NCI-H510A treated with DMSO at 0.1 percent for 48 hours (cell line): Measurements from ENCODE around the gene TMEM109.

ENCODE experiments used
- DNase-seq: peaks from one replicate; lab custom pipeline; 2025; lab: John Stamatoyannopoulos, UW

The TMEM109 gene

DNA sequence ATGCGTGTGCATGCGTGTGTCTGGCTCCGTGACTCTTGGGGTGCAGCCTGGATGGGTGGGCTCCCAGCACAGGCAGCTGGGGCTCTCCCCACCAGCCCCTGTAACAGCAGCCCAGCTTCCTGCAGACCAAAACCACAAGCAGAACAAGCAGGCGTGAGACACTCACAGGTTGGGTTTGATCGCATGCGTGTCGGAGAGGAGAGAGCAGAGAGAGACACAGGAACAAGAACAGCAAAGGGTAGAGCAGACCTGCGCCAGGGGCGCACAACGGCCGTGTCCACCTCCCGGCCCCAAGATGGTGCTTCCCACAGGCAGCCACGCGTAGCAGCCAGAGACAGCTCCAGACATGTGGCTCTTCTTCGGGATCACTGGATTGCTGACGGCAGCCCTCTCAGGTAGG, 57.6 kb downstream of the TMEM109 start, which contains the start of gene CD6:
Gene CD6 (plus strand): TSS at position 161 of the 400 bp plus-strand sequence. CDS start 186 bp downstream, at position 347.
- DNase-seq: no peak

DNA sequence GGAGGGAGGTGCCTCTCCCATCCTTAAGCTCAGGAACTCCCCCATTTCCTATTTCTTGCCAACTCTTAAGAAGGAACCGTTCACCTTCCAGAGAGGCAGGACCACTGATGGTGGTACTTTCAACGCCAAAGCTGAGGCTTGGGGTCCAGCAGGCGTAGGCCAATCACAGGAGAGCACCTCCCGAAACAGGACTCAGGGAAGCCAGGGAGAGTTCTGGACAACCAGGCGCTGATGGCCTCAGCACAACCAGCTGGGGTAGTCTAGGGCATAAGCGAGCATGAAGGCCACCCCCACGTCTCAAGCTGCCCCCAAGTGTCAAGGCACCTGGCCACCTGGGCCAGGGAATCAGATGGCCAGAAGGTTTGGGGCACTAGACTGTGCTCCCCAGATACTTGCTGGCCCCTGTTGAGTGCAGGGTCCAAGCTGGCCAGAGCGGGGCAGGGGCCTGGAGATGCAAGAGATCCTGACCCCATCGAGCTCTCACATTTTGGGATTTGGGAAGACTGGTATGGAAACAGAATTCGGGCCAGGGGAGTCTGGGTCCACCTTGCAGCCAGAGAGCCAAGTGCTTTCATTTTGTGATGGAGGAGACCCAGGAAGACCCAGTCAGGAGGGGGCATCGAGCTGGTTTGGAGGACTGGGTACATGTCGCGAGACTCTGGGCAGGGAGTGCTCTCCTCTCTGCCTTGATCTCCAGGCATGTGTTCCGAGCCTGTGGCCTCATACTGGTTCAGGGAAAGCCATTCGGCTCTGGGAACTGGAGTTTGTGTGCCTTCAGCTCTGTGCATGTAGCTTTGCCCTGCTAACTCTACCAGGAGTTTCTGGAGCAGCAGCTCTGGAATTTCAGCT, 58.4 kb downstream of the TMEM109 start:
- DNase-seq: no peak
